Measurements from ENCODE around the gene SLC7A11. TPM values are rescaled to one million over a fixed set of nuclear protein-coding genes. Genes with fewer than 3 reads are reported as not detected.

SLC7A11 gene
- total and polyA plus RNA-seq, 2 experiments from 2014 or later, result 5.1 to 24.3 TPM

GRCh38 chr4:138247643-138248042 is 5.5 kb upstream of the SLC7A11 start:
- no peak overlapping the region for H3K27ac ChIP-seq
- H3K9me3 ChIP-seq (ENCODE audit: low read depth), result no peaks in the 10 kb centered on the region
- no peak overlapping the region for H2AFZ ChIP-seq
- H3K4me1 ChIP-seq (ENCODE audit: insufficient read depth), result no peaks in the 10 kb centered on the region
- no peaks in the 10 kb centered on the region for H3K79me2 ChIP-seq
- TF ChIP-seq EZH2phosphoT487 (IDR thresholded peaks at IDR 0.05; ENCODE audit: low read depth, severe bottlenecking, unreplicated experiment) (no peak), CTCF (IDR thresholded peaks at IDR 0.05; ENCODE audit: poor library complexity) (no peak), EZH2 (IDR thresholded peaks at IDR 0.05; ENCODE audit: borderline replicate concordance) (no peak)
- no peak overlapping the region for H3K4me3 ChIP-seq
- WGBS (ENCODE audit: low lambda C conversion rate, missing lambda C conversion rate), result 91% methylated on average over 3 of the region's 3 CpGs
- no peak for DNase-seq (ENCODE audit: low spot score)
- no peak overlapping the region for H3K4me2 ChIP-seq
- H4K20me1 ChIP-seq (ENCODE audit: insufficient read depth, poor library complexity, severe bottlenecking), result no peaks in the 10 kb centered on the region
- H3K9me2 ChIP-seq (replicated peaks; ENCODE audit: insufficient read depth), result no peaks in the 10 kb centered on the region
- H3K36me3 ChIP-seq (replicated peaks; ENCODE audit: insufficient read depth, low read depth), result no peaks in the 10 kb centered on the region
- H3K27me3 ChIP-seq, result no peaks in the 10 kb centered on the region

- Histone ChIP-seq H3K4me2 (no peak overlapping the region), H4K20me1 (ENCODE audit: insufficient read depth, poor library complexity, severe bottlenecking) (no peaks in the 10 kb centered on the region)
- TF ChIP-seq EZH2 (IDR thresholded peaks at IDR 0.05; ENCODE audit: borderline replicate concordance) (no peak), EZH2phosphoT487 (IDR thresholded peaks at IDR 0.05; ENCODE audit: low read depth, severe bottlenecking, unreplicated experiment) (no peak), CTCF (IDR thresholded peaks at IDR 0.05; ENCODE audit: poor library complexity) (no peak)
Measured at GRCh38 chr4:138243369-138243768, 1.2 kb upstream of the SLC7A11 start.

GRCh38 chr4:138242834-138243156 is 646 bp upstream of the SLC7A11 start:
- H3K9me2 ChIP-seq (replicated peaks; ENCODE audit: insufficient read depth), result no peaks in the 10 kb centered on the region
- WGBS (ENCODE audit: low lambda C conversion rate, missing lambda C conversion rate), result 56% methylated on average over 1 of the region's 1 CpG
- H3K36me3 ChIP-seq (replicated peaks; ENCODE audit: insufficient read depth, low read depth), result no peaks in the 10 kb centered on the region
- H3K79me2 ChIP-seq, result peaks cover 29% of the 10 kb centered on the region
- peak overlapping the region; percentile 81 for H3K27ac ChIP-seq
- peaks cover 4% of the 10 kb centered on the region for H3K4me1 ChIP-seq (ENCODE audit: insufficient read depth)
- no peak for DNase-seq (ENCODE audit: low spot score)
- TF ChIP-seq EZH2 (IDR thresholded peaks at IDR 0.05; ENCODE audit: borderline replicate concordance), result no peak
- TF ChIP-seq EZH2phosphoT487 (IDR thresholded peaks at IDR 0.05; ENCODE audit: low read depth, severe bottlenecking, unreplicated experiment), result no peak
- no peak for TF ChIP-seq CTCF (IDR thresholded peaks at IDR 0.05; ENCODE audit: poor library complexity)
- peak overlapping the region; percentile 67 for H3K4me2 ChIP-seq
- H3K4me3 ChIP-seq, result peak overlapping the region; percentile 14
- H3K9me3 ChIP-seq (ENCODE audit: low read depth), result no peaks in the 10 kb centered on the region
- H3K27me3 ChIP-seq, result no peaks in the 10 kb centered on the region
- no peaks in the 10 kb centered on the region for H4K20me1 ChIP-seq (ENCODE audit: insufficient read depth, poor library complexity, severe bottlenecking)
- H2AFZ ChIP-seq, result peak overlapping the region; percentile 47

More at GRCh38 chr4:138243369-138243768, 1.2 kb upstream of the SLC7A11 start:
- H3K79me2 ChIP-seq, result peaks cover 24% of the 10 kb centered on the region
- no peak overlapping the region for H3K27ac ChIP-seq
- 95% methylated on average over 3 of the region's 3 CpGs for WGBS (ENCODE audit: low lambda C conversion rate, missing lambda C conversion rate)
- H2AFZ ChIP-seq, result no peak overlapping the region
- H3K4me1 ChIP-seq (ENCODE audit: insufficient read depth), result peaks cover 4% of the 10 kb centered on the region
- no peaks in the 10 kb centered on the region for H3K36me3 ChIP-seq (replicated peaks; ENCODE audit: insufficient read depth, low read depth)
- H3K27me3 ChIP-seq, result no peaks in the 10 kb centered on the region
- DNase-seq (ENCODE audit: low spot score), result no peak
- no peaks in the 10 kb centered on the region for H3K9me2 ChIP-seq (replicated peaks; ENCODE audit: insufficient read depth)
- no peak overlapping the region for H3K4me3 ChIP-seq
- H3K9me3 ChIP-seq (ENCODE audit: low read depth), result no peaks in the 10 kb centered on the region
